Activated CD8-positive, alpha-beta memory T cell treated with anti-CD3 and anti-CD28 coated beads, Interleukin-2, amount 50 U/mL, for 1 hour (primary cell): Measurements from ENCODE around the gene TMEM186.
"Not testable (repeated sequence)": the region's sequence is repeated elsewhere in the genome, so short reads cannot be mapped to it uniquely, and the experiment has no call there.

Experiments
- DNase-seq: peaks from one replicate; pipeline ENCODE4 v3.0.0-alpha.2; 2020; ENCODE audit errors: extremely low read depth

The TMEM186 gene

GRCh38 chr16:8812162-8812843, 14.9 kb upstream of the TMEM186 start:
- no peak for DNase-seq

GRCh38 chr16:8808613-8809353, 11.3 kb upstream of the TMEM186 start:
- no peak for DNase-seq

- no peak for DNase-seq
Observed at GRCh38 chr16:8808009-8808408, 10.6 kb upstream of the TMEM186 start.

GRCh38 chr16:8807189-8807588, 9.8 kb upstream of the TMEM186 start:
- DNase-seq = no peak

GRCh38 chr16:8806272-8806983, 9.0 kb upstream of the TMEM186 start:
- no peak for DNase-seq

GRCh38 chr16:8804313-8804712, 6.9 kb upstream of the TMEM186 start:
- DNase-seq = no peak

- DNase-seq = not testable (repeated sequence)
Observed at GRCh38 chr16:8803733-8804132, 6.3 kb upstream of the TMEM186 start.

- DNase-seq = no peak
Observed at GRCh38 chr16:8801701-8802100, 4.3 kb upstream of the TMEM186 start.

- no peak for DNase-seq
Observed at GRCh38 chr16:8798535-8799157, 1.2 kb upstream of the TMEM186 start.

GRCh38 chr16:8798174-8798527, 712 bp upstream of the TMEM186 start:
- no peak for DNase-seq

GRCh38 chr16:8796469-8797363, 723 bp downstream of the TMEM186 start:
- DNase-seq = no peak

GRCh38 chr16:8795818-8796217, 1.6 kb downstream of the TMEM186 start:
- no peak for DNase-seq

- no peak for DNase-seq
Observed at GRCh38 chr16:8795091-8795490, 2.3 kb downstream of the TMEM186 start.

GRCh38 chr16:8788578-8789172, 8.8 kb downstream of the TMEM186 start:
- no peak for DNase-seq

GRCh38 chr16:8786316-8786715, 11.1 kb downstream of the TMEM186 start:
- DNase-seq = not testable (repeated sequence)

GRCh38 chr16:8785408-8785807, 12.0 kb downstream of the TMEM186 start:
- DNase-seq = no peak

- no peak for DNase-seq
Observed at GRCh38 chr16:8782673-8783072, 14.8 kb downstream of the TMEM186 start.

- DNase-seq = no peak
Observed at GRCh38 chr16:8781797-8782196, 15.6 kb downstream of the TMEM186 start.

- no peak for DNase-seq
Observed at GRCh38 chr16:8777217-8777616, 20.2 kb downstream of the TMEM186 start.

GRCh38 chr16:8776129-8776584, 21.3 kb downstream of the TMEM186 start:
- DNase-seq = no peak

- no peak for DNase-seq
Observed at GRCh38 chr16:8775359-8775758, 22.1 kb downstream of the TMEM186 start.
